OCI-LY3 (cell line): ENCODE data around the gene SCUBE1.

ENCODE experiments used
- H2AFZ ChIP-seq: fragments of 200-600, 300-600 bp; shearing (Covaris generic); 2 replicates; pipeline ENCODE4 v1.6.0; 2014; ENCODE audit warnings: antibody characterized with exemption, low read depth, low read length
- H3K27ac ChIP-seq: fragments of 200-600, 300-600 bp; sonication (generic); 2 replicates; pipeline ENCODE4 v1.5.1; 2014; ENCODE audit warnings: mild to moderate bottlenecking, low read length, moderate library complexity, mixed read lengths
- H3K27me3 ChIP-seq: fragments of 200-600, 300-600 bp; sonication (generic); 2 replicates; pipeline ENCODE4 v1.6.1; 2014; ENCODE audit warnings: low read depth, low read length, mixed read lengths
- H3K36me3 ChIP-seq: fragments of 200-600, 300-600 bp; sonication (generic); replicated peaks from 2 replicates; pipeline ENCODE3; 2014; ENCODE audit warnings: low read depth, low read length, mixed read lengths
- H3K4me1 ChIP-seq: fragments of 300-600, 200-600 bp; sonication (generic); 2 replicates; pipeline ENCODE4 v1.6.1; 2014; ENCODE audit warnings: low read length, mixed read lengths
- H3K4me2 ChIP-seq: fragments of 200-600, 300-600 bp; sonication (generic); 2 replicates; pipeline ENCODE4 v1.6.1; 2014; ENCODE audit warnings: low read length, mixed read lengths
- H3K4me3 ChIP-seq: fragments of 300-600, 200-600 bp; sonication (generic); 2 replicates; pipeline ENCODE4 v1.5.1; 2014; ENCODE audit warnings: antibody characterized with exemption, mild to moderate bottlenecking, low read length, moderate library complexity
- H3K79me2 ChIP-seq: fragments of 300-600, 200-600 bp; shearing (Covaris generic); 2 replicates; pipeline ENCODE4 v1.6.1; 2014; ENCODE audit warnings: mild to moderate bottlenecking, low read length, mixed read lengths
- H3K9ac ChIP-seq: fragments of 300-600, 200-600 bp; shearing (Covaris generic); 2 replicates; pipeline ENCODE4 v1.6.0; 2014; ENCODE audit warnings: mild to moderate bottlenecking, low read length, moderate library complexity
- H3K9me3 ChIP-seq: fragments of 200-600, 300-600 bp; shearing (Covaris generic); 2 replicates; pipeline ENCODE4 v1.6.1; 2014; ENCODE audit warnings: low read length, mixed read lengths; ENCODE audit not compliant: insufficient read depth
- H4K20me1 ChIP-seq: fragments of 200-600, 300-600 bp; sonication (generic); 2 replicates; pipeline ENCODE4 v1.6.1; 2016; ENCODE audit warnings: low read length, mixed read lengths; ENCODE audit not compliant: insufficient read depth
- EZH2phosphoT487 ChIP-seq: fragments of 200-600 bp; shearing (Covaris generic); IDR thresholded peaks from 2 replicates; pipeline ENCODE4 v1.6.1; 2018; ENCODE audit warnings: antibody characterized with exemption, mixed run types, low read depth
- TF ChIP-seq, protein P1 (sequence below): fragments of 200-600, 300-600 bp; sonication (generic); IDR thresholded peaks from 2 replicates; pipeline ENCODE4 v1.5.1; 2014; ENCODE audit warnings: antibody characterized with exemption, low read length, low read depth

Gene SCUBE1

DNA sequence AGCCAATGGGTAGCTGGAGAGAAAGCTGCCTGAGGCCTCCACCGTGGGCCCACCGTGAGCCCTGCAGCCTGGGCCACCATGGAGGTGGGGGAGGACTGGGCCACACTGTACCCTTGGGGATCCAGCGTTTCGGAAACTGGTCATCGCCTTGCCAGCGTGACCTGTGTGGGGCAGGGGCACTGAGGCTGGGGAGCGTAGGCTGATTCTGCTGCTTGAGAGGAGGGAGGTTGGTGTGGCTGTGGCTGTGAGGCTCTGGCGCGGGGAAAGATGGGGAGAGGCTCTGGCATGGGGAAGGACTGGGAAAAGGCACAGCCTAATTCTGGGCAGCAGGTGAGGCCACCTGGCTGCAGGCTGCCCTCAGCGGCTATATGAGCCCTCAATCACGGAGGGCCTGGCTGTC lies 143.6 kb downstream of the SCUBE1 start:
- Histone ChIP-seq H4K20me1 (no peaks in the 10 kb centered on the region), H3K4me2 (no peak overlapping the region), H3K36me3 (no peaks in the 10 kb centered on the region), H2AFZ (no peak overlapping the region), H3K27ac (no peak overlapping the region), H3K9ac (no peak overlapping the region), H3K4me1 (no peaks in the 10 kb centered on the region), H3K79me2 (no peaks in the 10 kb centered on the region), H3K9me3 (no peaks in the 10 kb centered on the region), H3K4me3 (no peak overlapping the region), H3K27me3 (peaks cover 11% of the 10 kb centered on the region)
- TF ChIP-seq EZH2phosphoT487 = no peak
- TF ChIP-seq, protein P1, sequence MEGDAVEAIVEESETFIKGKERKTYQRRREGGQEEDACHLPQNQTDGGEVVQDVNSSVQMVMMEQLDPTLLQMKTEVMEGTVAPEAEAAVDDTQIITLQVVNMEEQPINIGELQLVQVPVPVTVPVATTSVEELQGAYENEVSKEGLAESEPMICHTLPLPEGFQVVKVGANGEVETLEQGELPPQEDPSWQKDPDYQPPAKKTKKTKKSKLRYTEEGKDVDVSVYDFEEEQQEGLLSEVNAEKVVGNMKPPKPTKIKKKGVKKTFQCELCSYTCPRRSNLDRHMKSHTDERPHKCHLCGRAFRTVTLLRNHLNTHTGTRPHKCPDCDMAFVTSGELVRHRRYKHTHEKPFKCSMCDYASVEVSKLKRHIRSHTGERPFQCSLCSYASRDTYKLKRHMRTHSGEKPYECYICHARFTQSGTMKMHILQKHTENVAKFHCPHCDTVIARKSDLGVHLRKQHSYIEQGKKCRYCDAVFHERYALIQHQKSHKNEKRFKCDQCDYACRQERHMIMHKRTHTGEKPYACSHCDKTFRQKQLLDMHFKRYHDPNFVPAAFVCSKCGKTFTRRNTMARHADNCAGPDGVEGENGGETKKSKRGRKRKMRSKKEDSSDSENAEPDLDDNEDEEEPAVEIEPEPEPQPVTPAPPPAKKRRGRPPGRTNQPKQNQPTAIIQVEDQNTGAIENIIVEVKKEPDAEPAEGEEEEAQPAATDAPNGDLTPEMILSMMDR = no peak

DNA sequence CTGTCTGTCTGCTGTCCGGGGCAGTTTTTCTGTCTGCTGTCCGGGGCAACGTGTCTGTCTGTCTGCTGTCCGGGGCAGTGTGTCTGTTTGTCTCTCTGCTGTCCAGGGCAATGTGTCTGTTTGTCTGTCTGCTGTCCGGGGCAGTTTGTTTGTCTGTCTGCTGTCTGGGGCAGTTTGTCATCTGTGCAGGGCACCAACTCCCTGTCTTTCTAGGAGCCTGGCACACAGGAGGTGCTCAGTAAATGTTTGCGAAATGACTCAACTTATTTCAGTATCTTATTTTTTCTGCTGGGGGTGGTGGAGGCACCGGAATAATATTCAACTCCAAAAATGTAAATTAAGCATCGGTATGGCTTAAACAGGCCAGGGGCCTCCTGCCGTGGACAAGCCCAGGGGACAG lies 144.2 kb downstream of the SCUBE1 start:
- Histone ChIP-seq H3K9me3 (no peaks in the 10 kb centered on the region), H3K27me3 (peaks cover 11% of the 10 kb centered on the region), H4K20me1 (no peaks in the 10 kb centered on the region), H3K4me1 (no peaks in the 10 kb centered on the region), H3K79me2 (no peaks in the 10 kb centered on the region), H3K27ac (no peak overlapping the region), H2AFZ (no peak overlapping the region), H3K36me3 (no peaks in the 10 kb centered on the region), H3K9ac (no peak overlapping the region), H3K4me3 (no peak overlapping the region), H3K4me2 (no peak overlapping the region)
- TF ChIP-seq, protein P1 = no peak
- no peak for TF ChIP-seq EZH2phosphoT487

DNA sequence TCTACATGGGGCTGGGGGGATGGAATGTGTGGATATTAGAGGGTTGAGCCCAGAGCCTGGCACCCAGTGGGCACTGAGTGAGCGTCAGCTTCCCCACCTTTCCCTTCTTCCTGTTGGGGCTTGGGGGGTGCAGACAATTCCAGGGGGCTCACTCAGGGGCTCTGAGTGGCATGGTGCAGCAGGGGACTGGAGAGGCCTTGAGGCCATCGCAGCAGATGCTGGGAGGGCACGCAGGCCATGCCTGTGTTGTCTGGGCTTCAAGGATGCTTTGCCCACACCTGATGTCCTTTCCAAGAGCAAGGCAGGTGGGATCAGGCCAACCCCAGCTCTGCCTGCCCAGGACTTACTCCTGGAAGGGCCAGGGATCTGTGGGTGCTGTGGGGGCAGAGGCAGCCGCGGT lies 145.0 kb downstream of the SCUBE1 start:
- Histone ChIP-seq H2AFZ (no peak overlapping the region), H3K4me2 (no peak overlapping the region), H3K9me3 (no peaks in the 10 kb centered on the region), H3K36me3 (no peaks in the 10 kb centered on the region), H3K27me3 (peaks cover 11% of the 10 kb centered on the region), H3K79me2 (no peaks in the 10 kb centered on the region), H4K20me1 (no peaks in the 10 kb centered on the region), H3K9ac (no peak overlapping the region), H3K4me1 (no peaks in the 10 kb centered on the region), H3K4me3 (no peak overlapping the region), H3K27ac (no peak overlapping the region)
- TF ChIP-seq, protein P1 = no peak
- no peak for TF ChIP-seq EZH2phosphoT487

DNA sequence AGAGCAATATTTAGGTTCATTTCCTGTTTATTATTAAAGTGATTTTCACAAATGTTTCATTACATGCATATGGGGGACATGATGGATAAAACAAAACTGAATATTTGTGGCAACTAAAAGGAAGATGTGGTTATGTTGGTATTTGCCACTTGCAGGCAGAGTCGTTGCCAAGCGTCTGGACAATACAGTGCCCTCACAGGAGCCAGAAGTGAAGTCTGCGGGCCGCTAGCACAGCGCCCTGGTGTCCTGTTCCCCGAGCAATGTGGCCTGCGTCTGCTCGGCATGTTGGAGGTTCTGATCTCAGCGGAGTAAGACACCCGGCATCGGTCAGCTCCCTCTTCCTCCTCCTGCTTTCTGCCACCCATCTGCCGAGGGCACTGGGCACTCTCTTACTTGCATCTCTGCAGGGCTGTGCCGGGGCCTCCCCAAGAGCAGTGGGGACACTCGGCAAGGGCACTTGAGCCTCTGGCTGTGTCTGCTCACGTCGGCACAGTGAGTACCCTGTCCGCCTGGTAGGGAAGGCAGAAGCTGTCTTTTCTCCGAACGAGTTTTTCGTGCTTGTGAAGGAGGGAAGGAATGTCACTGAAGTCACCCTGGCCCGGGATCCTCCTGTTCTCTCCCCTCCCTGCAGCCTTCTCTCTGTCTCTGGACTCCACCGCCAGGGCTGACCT lies 145.8 kb downstream of the SCUBE1 start:
- H3K27ac ChIP-seq = no peak overlapping the region
- H4K20me1 ChIP-seq = no peaks in the 10 kb centered on the region
- H2AFZ ChIP-seq = no peak overlapping the region
- no peaks in the 10 kb centered on the region for H3K36me3 ChIP-seq
- peaks cover 11% of the 10 kb centered on the region for H3K27me3 ChIP-seq
- H3K4me3 ChIP-seq = no peak overlapping the region
- H3K79me2 ChIP-seq = no peaks in the 10 kb centered on the region
- H3K9me3 ChIP-seq = no peaks in the 10 kb centered on the region
- no peaks in the 10 kb centered on the region for H3K4me1 ChIP-seq
- H3K9ac ChIP-seq = no peak overlapping the region
- H3K4me2 ChIP-seq = no peak overlapping the region
- TF ChIP-seq EZH2phosphoT487 = no peak
- TF ChIP-seq, protein P1 = no peak
